Ascending aorta (tissue), 2 donors: ENCODE measurements around the gene R3HDM2. TPM values are rescaled to one million over a fixed set of nuclear protein-coding genes. Genes with fewer than 3 reads are reported as not detected.

ENCODE experiments used
- DNase-seq, 2 donors: peaks; one replicate each; pipeline ENCODE4 v3.0.0-alpha.2; 2019; ENCODE audit warnings: low spot score in 2 of 2
- H3K27ac ChIP-seq, 2 donors: fragments of 200-600 bp; sonication (generic); one replicate each; pipeline ENCODE4 v1.5.1; 2016 to 2017; ENCODE audit warnings: mild to moderate bottlenecking in 1 of 2
- H3K27me3 ChIP-seq: fragments of 200-600 bp; sonication (generic); one replicate; pipeline ENCODE4 v1.5.1; 2017
- H3K36me3 ChIP-seq, 2 donors: fragments of 200-600 bp; sonication (generic); one replicate each; pipeline ENCODE4 v1.5.1; 2016
- H3K4me1 ChIP-seq, 2 donors: fragments of 200-600 bp; sonication (generic); one replicate each; pipeline ENCODE4 v1.5.1; 2016 to 2017; ENCODE audit warnings: mild to moderate bottlenecking in 1 of 2
- H3K4me3 ChIP-seq, 2 donors: fragments of 200-600 bp; sonication (generic); one replicate each; pipeline ENCODE4 v1.5.1; 2016 to 2017; ENCODE audit warnings: mild to moderate bottlenecking in 1 of 2
- H3K9me3 ChIP-seq, 2 donors: fragments of 200-600 bp; sonication (generic); one replicate each; pipeline ENCODE4 v1.5.1; 2016
- intact Hi-C: fragments of 100-400 bp; cut with DNase I; formaldehyde crosslinking; loops from one replicate; pipeline ENCODE4 v1.15.1; 2023
- total RNA-seq: library from RNA; depleted of rRNA; stranded (reverse); fragments of >200 nt; gene quantifications from one replicate; pipeline ENCODE4 v1.1.0, GENCODE V29; 2016
- TF ChIP-seq, protein P1 (sequence below), 3 experiments: fragments of 200-600 bp in 2 of 3; fragments of 450-650 bp in 1 of 3; sonication (generic) in 2 of 3; IDR thresholded peaks; one replicate each; pipeline ENCODE4 v1.5.1; 2016 to 2019; ENCODE audit warnings: antibody characterized with exemption in 3 of 3, mild to moderate bottlenecking in 1 of 3, moderate library complexity in 1 of 3

The R3HDM2 gene
- total RNA-seq, 1 donor from 2014 or later: 49.5 TPM

DNA sequence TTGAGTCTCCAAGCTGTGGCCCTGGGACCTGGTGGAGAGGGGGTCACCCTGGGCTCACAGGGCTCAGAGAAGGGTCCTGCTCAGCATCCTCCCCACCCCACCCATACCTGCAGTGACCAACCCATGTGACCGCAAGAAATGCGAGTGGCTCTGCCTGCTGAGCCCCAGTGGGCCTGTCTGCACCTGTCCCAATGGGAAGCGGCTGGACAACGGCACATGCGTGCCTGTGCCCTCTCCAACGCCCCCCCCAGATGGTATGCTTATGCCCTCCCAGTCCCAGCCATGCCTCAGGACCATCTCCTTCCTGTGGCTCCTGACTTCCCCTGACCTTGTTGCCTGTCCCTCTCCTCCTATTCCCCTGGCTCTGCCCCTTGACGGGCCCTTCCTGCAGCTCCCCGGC is 220.9 kb downstream of the R3HDM2 start:
- no peaks in the 10 kb centered on the region for H3K9me3 ChIP-seq
- peaks cover 69 to 78% of the 10 kb centered on the region in 2 donors for H3K36me3 ChIP-seq
- H3K4me1 ChIP-seq: peaks cover 0 to 18% of the 10 kb centered on the region in 2 donors
- TF ChIP-seq, protein P1, sequence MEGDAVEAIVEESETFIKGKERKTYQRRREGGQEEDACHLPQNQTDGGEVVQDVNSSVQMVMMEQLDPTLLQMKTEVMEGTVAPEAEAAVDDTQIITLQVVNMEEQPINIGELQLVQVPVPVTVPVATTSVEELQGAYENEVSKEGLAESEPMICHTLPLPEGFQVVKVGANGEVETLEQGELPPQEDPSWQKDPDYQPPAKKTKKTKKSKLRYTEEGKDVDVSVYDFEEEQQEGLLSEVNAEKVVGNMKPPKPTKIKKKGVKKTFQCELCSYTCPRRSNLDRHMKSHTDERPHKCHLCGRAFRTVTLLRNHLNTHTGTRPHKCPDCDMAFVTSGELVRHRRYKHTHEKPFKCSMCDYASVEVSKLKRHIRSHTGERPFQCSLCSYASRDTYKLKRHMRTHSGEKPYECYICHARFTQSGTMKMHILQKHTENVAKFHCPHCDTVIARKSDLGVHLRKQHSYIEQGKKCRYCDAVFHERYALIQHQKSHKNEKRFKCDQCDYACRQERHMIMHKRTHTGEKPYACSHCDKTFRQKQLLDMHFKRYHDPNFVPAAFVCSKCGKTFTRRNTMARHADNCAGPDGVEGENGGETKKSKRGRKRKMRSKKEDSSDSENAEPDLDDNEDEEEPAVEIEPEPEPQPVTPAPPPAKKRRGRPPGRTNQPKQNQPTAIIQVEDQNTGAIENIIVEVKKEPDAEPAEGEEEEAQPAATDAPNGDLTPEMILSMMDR (IDR thresholded peaks at IDR 0.05): no peak
- DNase-seq: no peak
- no peak overlapping the region for H3K27ac ChIP-seq
- H3K27me3 ChIP-seq: no peaks in the 10 kb centered on the region
- intact Hi-C loops: no loop called here
- H3K4me3 ChIP-seq: no peak overlapping the region

GRCh38 chr12:57208631-57209282 is 222.1 kb downstream of the R3HDM2 start:
- H3K27me3 ChIP-seq: no peaks in the 10 kb centered on the region
- peaks cover 0 to 11% of the 10 kb centered on the region in 2 donors for H3K4me1 ChIP-seq
- intact Hi-C loops: no loop called here
- no peak overlapping the region for H3K4me3 ChIP-seq
- TF ChIP-seq, protein P1 (IDR thresholded peaks at IDR 0.05): no peak
- H3K9me3 ChIP-seq: no peaks in the 10 kb centered on the region
- H3K27ac ChIP-seq: peak overlapping the region; percentile 28 to 52
- H3K36me3 ChIP-seq: peaks cover 80 to 89% of the 10 kb centered on the region in 2 donors
- DNase-seq: no peak

DNA sequence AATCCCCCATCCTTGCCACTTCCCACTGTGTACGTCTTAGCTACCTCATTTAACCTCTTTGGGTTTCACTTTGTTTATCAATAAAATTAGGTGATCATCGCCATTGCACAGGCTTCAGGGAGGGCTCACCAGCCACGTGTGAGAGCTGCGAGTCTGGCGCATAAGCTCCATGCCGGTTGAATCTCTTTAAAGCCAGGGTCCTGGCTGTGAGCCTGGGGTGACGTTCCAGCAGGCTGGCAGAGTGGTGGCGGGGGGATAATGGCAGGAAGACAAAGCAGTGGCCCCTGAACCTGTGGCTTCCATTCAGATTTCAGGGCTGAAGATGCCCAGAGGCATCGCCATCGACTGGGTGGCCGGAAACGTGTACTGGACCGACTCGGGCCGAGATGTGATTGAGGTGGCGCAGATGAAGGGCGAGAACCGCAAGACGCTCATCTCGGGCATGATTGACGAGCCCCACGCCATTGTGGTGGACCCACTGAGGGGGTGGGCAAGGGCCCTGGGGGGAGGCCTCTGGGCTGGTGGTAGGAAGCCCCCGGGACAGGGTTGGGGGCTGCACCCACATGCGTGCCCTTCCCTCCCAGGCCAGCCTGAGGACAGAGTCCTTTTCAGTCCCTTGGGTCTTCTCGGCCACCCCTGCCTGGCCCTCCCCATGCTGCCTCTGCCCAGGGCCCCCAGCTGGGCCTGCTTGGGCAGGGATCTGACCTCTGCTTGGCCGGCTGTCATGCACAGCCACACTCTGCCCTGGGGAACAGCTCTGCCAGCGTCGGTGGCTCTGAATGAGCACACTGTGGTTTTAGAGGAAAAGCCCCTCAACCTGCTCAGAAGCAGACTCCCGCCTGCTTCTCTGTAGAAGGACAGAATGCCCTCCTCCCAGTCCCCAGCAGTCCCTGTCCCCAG is 222.9 kb downstream of the R3HDM2 start:
- intact Hi-C loops: no loop called here
- TF ChIP-seq, protein P1 (IDR thresholded peaks at IDR 0.05): no peak
- DNase-seq: no peak
- Histone ChIP-seq H3K4me1 (peaks cover 0 to 7% of the 10 kb centered on the region in 2 donors), H3K9me3 (no peaks in the 10 kb centered on the region), H3K4me3 (no peak overlapping the region), H3K27ac (peak overlapping the region; percentile 28 to 52), H3K36me3 (peaks cover 88 to 97% of the 10 kb centered on the region in 2 donors), H3K27me3 (no peaks in the 10 kb centered on the region)

DNA sequence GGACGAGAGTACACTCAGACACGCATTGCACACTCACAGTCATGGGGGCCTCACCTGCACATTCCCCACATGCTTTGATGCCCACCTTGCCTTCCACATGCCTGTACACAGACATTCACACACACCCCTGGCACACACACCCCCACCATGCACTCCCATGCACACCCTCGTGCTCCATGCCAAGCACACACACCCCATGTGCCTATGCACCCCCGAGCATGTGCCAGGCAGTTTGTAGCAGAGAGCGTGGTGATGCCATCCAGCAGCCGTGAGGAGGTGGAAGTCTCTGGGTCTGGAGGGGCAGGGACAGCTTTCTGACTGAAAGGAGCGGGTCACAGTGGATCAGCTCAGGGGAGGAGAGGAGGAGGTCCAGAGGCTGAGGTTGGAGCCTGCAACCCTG is 224.9 kb downstream of the R3HDM2 start:
- Histone ChIP-seq H3K4me3 (no peak overlapping the region), H3K27me3 (no peaks in the 10 kb centered on the region), H3K4me1 (no peaks in the 10 kb centered on the region), H3K36me3 (peaks cover 98 to 100% of the 10 kb centered on the region in 2 donors), H3K27ac (no peak overlapping the region), H3K9me3 (no peaks in the 10 kb centered on the region)
- intact Hi-C loops: no loop called here
- no peak for DNase-seq
- TF ChIP-seq, protein P1 (IDR thresholded peaks at IDR 0.05): no peak

DNA sequence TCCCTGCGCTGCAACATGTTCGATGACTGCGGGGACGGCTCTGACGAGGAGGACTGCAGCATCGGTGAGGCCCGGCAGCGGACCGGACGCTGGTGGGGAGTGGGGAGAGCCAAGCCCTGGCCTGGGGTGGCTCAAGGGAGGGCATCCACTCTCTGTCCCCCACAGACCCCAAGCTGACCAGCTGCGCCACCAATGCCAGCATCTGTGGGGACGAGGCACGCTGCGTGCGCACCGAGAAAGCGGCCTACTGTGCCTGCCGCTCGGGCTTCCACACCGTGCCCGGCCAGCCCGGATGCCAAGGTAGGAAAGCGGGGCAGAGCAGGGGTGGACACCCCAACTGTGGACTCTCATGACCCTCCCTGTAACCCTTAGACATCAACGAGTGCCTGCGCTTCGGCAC is 225.7 kb downstream of the R3HDM2 start:
- H3K9me3 ChIP-seq: no peaks in the 10 kb centered on the region
- no peaks in the 10 kb centered on the region for H3K27me3 ChIP-seq
- no peak for DNase-seq
- intact Hi-C loops: no loop called here
- no peak overlapping the region for H3K27ac ChIP-seq
- no peaks in the 10 kb centered on the region for H3K4me1 ChIP-seq
- no peak overlapping the region for H3K4me3 ChIP-seq
- peaks cover 98 to 100% of the 10 kb centered on the region in 2 donors for H3K36me3 ChIP-seq
- TF ChIP-seq, protein P1 (IDR thresholded peaks at IDR 0.05): no peak
